Loucy (cell line): ENCODE measurements around the gene AP1AR.

Source experiments
- H2AFZ ChIP-seq: fragments of 200-600 bp; sonication (generic); 2 replicates; pipeline ENCODE4 v1.6.0; 2016; ENCODE audit warnings: antibody characterized with exemption, mild to moderate bottlenecking, low read length, moderate library complexity
- H3F3A ChIP-seq: fragments of 200-600 bp; 2 replicates; pipeline ENCODE4 v1.6.0; 2016; ENCODE audit warnings: antibody characterized with exemption, low read depth, mild to moderate bottlenecking
- H3K27me3 ChIP-seq: fragments of 200-600 bp; sonication (generic); 2 replicates; pipeline ENCODE4 v1.6.1; 2014; ENCODE audit warnings: low read length, mild to moderate bottlenecking; ENCODE audit not compliant: insufficient read depth, poor library complexity, severe bottlenecking
- H3K36me3 ChIP-seq: fragments of 200-600 bp; sonication (generic); 2 replicates; pipeline ENCODE4 v1.6.1; 2016; ENCODE audit warnings: low read length; ENCODE audit not compliant: insufficient read depth
- H3K4me1 ChIP-seq: fragments of 200-600 bp; sonication (generic); 2 replicates; pipeline ENCODE4 v1.5.1; 2014; ENCODE audit warnings: low read length, mild to moderate bottlenecking; ENCODE audit not compliant: insufficient read depth, poor library complexity, severe bottlenecking
- H3K4me2 ChIP-seq: fragments of 200-600 bp; sonication (generic); 2 replicates; pipeline ENCODE4 v1.6.0; 2014; ENCODE audit warnings: antibody characterized with exemption, low read length, low read depth, mild to moderate bottlenecking; ENCODE audit not compliant: poor library complexity, severe bottlenecking
- H3K4me3 ChIP-seq: fragments of 200-600 bp; sonication (generic); 2 replicates; pipeline ENCODE4 v1.5.1; 2014; ENCODE audit warnings: low read length, mild to moderate bottlenecking, mixed read lengths; ENCODE audit not compliant: poor library complexity, severe bottlenecking
- H3K79me2 ChIP-seq: fragments of 200-600 bp; sonication (generic); 2 replicates; pipeline ENCODE4 v1.6.1; 2014; ENCODE audit warnings: low read length; ENCODE audit not compliant: insufficient read depth
- H3K9ac ChIP-seq: fragments of 200-600 bp; sonication (generic); 2 replicates; pipeline ENCODE4 v1.6.0; 2014; ENCODE audit warnings: mild to moderate bottlenecking, low read depth, low read length, moderate library complexity; ENCODE audit not compliant: poor library complexity, severe bottlenecking
- H3K9me2 ChIP-seq: fragments of 200-600 bp; sonication (generic); replicated peaks from 2 replicates; pipeline ENCODE4 v1.6.1; 2016; ENCODE audit warnings: low read depth, low read length, mixed read lengths
- H3K9me3 ChIP-seq: fragments of 200-600 bp; sonication (generic); 2 replicates; pipeline ENCODE4 v1.6.1; 2014; ENCODE audit warnings: mild to moderate bottlenecking, antibody characterized with exemption, low read length, low read depth; ENCODE audit not compliant: insufficient read depth
- H4K20me1 ChIP-seq: fragments of 200-600 bp; sonication (generic); 2 replicates; pipeline ENCODE4 v1.6.0; 2014; ENCODE audit warnings: antibody characterized with exemption, low read length, mild to moderate bottlenecking; ENCODE audit not compliant: insufficient read depth, poor library complexity, severe bottlenecking
- CTCF ChIP-seq: fragments of 200-600 bp; sonication (generic); conservative IDR thresholded peaks from 2 replicates; pipeline ENCODE4 v1.5.1; 2014; ENCODE audit warnings: mild to moderate bottlenecking, antibody characterized with exemption, low read length
- EZH2phosphoT487 ChIP-seq: fragments of 200-600 bp; IDR thresholded peaks from 2 replicates; pipeline ENCODE4 v1.6.1; 2018; ENCODE audit warnings: antibody characterized with exemption, mild to moderate bottlenecking, moderate library complexity, borderline replicate concordance

AP1AR gene

GRCh38 chr4:112312610-112313239 lies 81.1 kb downstream of the AP1AR start:
- Histone ChIP-seq H3K27me3 (no peaks in the 10 kb centered on the region), H3K4me2 (no peak overlapping the region), H3K9ac (no peak overlapping the region), H3K9me2 (no peaks in the 10 kb centered on the region), H3K36me3 (no peaks in the 10 kb centered on the region), H3K4me1 (peaks cover under 1% of the 10 kb centered on the region), H3K4me3 (no peak overlapping the region), H3K9me3 (no peaks in the 10 kb centered on the region), H4K20me1 (no peaks in the 10 kb centered on the region), H3F3A (no peaks in the 10 kb centered on the region), H2AFZ (no peak overlapping the region), H3K79me2 (0 out of 2 replicates have a peak, but pooled peaks cover 3% of the 10 kb centered on the region)
- no peak for TF ChIP-seq EZH2phosphoT487
- no peak for TF ChIP-seq CTCF

- Histone ChIP-seq H3K36me3 (no peaks in the 10 kb centered on the region), H3K27me3 (no peaks in the 10 kb centered on the region), H2AFZ (no peak overlapping the region), H3K4me1 (peaks cover 13% of the 10 kb centered on the region), H3K9me2 (no peaks in the 10 kb centered on the region), H4K20me1 (no peaks in the 10 kb centered on the region), H3K4me3 (no peak overlapping the region), H3K4me2 (no peak overlapping the region), H3K9ac (no peak overlapping the region), H3F3A (no peaks in the 10 kb centered on the region), H3K9me3 (no peaks in the 10 kb centered on the region), H3K79me2 (0 out of 2 replicates have a peak, but pooled peaks cover 3% of the 10 kb centered on the region)
- TF ChIP-seq EZH2phosphoT487: no peak
- no peak for TF ChIP-seq CTCF
Measured at GRCh38 chr4:112315446-112315845, 83.9 kb downstream of the AP1AR start.

- Histone ChIP-seq H3K9ac (no peak overlapping the region), H4K20me1 (no peaks in the 10 kb centered on the region), H3K4me1 (peaks cover 13% of the 10 kb centered on the region), H3F3A (no peaks in the 10 kb centered on the region), H2AFZ (no peak overlapping the region), H3K36me3 (no peaks in the 10 kb centered on the region), H3K27me3 (no peaks in the 10 kb centered on the region), H3K9me3 (no peaks in the 10 kb centered on the region), H3K9me2 (no peaks in the 10 kb centered on the region), H3K4me3 (no peak overlapping the region), H3K79me2 (0 out of 2 replicates have a peak, but pooled peaks cover 3% of the 10 kb centered on the region), H3K4me2 (no peak overlapping the region)
- TF ChIP-seq CTCF (no peak), EZH2phosphoT487 (no peak)
Measured at GRCh38 chr4:112316360-112316759, 84.8 kb downstream of the AP1AR start.
